Neural crest cell (in vitro differentiated cells): ENCODE results near the gene INPPL1. TPM values are rescaled to one million over a fixed set of nuclear protein-coding genes. Genes with fewer than 3 reads are reported as not detected.
"Not testable (repeated sequence)": the region's sequence is repeated elsewhere in the genome, so short reads cannot be mapped to it uniquely, and the experiment has no call there.

Experiments
- DNase-seq: peaks from one replicate; pipeline ENCODE4 v3.0.0; 2021; ENCODE audit warnings: low read depth, mixed read lengths, low spot score
- H3K27ac Mint-ChIP-seq: one replicate; pipeline ENCODE4 v1.8.0; 2021; ENCODE audit warnings: mild to moderate bottlenecking, mixed read lengths; ENCODE audit not compliant: unreplicated experiment
- H3K27me3 Mint-ChIP-seq: 2 replicates; pipeline ENCODE4 v1.8.0; 2021; ENCODE audit warnings: low read depth, mild to moderate bottlenecking, mixed read lengths
- H3K36me3 Mint-ChIP-seq: 2 replicates; pipeline ENCODE4 v1.8.0; 2021; ENCODE audit warnings: low read depth, mild to moderate bottlenecking, mixed read lengths
- H3K4me1 Mint-ChIP-seq: 2 replicates; pipeline ENCODE4 v1.8.0; 2021; ENCODE audit warnings: mixed read lengths
- H3K4me3 Mint-ChIP-seq: one replicate; pipeline ENCODE4 v1.8.0; 2021; ENCODE audit warnings: mild to moderate bottlenecking, mixed read lengths
- H3K9me3 Mint-ChIP-seq: 2 replicates; pipeline ENCODE4 v1.8.0; 2021; ENCODE audit warnings: mixed read lengths
- CTCF ChIP-seq: fragments of 200-600 bp; sonication (generic); conservative IDR thresholded peaks from 2 replicates; pipeline ENCODE4 v1.5.0; 2021; ENCODE audit warnings: antibody characterized with exemption, mild to moderate bottlenecking
- total RNA-seq: library from RNA; stranded (reverse); gene quantifications from 2 replicates; pipeline ENCODE4 v1.2.1, GENCODE V29; 2021

The INPPL1 gene
- total RNA-seq, 1 donor from 2014 or later = 247 TPM

GRCh38 chr11:72202571-72202970, 22.0 kb upstream of the INPPL1 start:
- Mint-ChIP-seq H3K27me3 (no peaks in the 10 kb centered on the region), H3K4me1 (no peaks in the 10 kb centered on the region), H3K27ac (no peak overlapping the region), H3K9me3 (no peaks in the 10 kb centered on the region), H3K4me3 (no peak overlapping the region), H3K36me3 (no peaks in the 10 kb centered on the region)
- TF ChIP-seq CTCF = no peak
- no peak for DNase-seq

GRCh38 chr11:72203163-72203562, 21.4 kb upstream of the INPPL1 start:
- Mint-ChIP-seq H3K9me3 (no peaks in the 10 kb centered on the region), H3K27me3 (no peaks in the 10 kb centered on the region), H3K27ac (no peak overlapping the region), H3K4me1 (no peaks in the 10 kb centered on the region), H3K36me3 (no peaks in the 10 kb centered on the region), H3K4me3 (no peak overlapping the region)
- DNase-seq = no peak
- no peak for TF ChIP-seq CTCF

- no peak overlapping the region for H3K27ac Mint-ChIP-seq
- H3K36me3 Mint-ChIP-seq = no peaks in the 10 kb centered on the region
- H3K27me3 Mint-ChIP-seq = no peaks in the 10 kb centered on the region
- H3K9me3 Mint-ChIP-seq = no peaks in the 10 kb centered on the region
- no peak for TF ChIP-seq CTCF
- no peaks in the 10 kb centered on the region for H3K4me1 Mint-ChIP-seq
- no peak overlapping the region for H3K4me3 Mint-ChIP-seq
- DNase-seq = no peak
Observed at GRCh38 chr11:72204886-72205285, 19.7 kb upstream of the INPPL1 start.

GRCh38 chr11:72206794-72207193, 17.8 kb upstream of the INPPL1 start:
- H3K9me3 Mint-ChIP-seq, H3K4me1 Mint-ChIP-seq, DNase-seq, H3K27me3 Mint-ChIP-seq, H3K36me3 Mint-ChIP-seq, H3K4me3 Mint-ChIP-seq, H3K27ac Mint-ChIP-seq: not testable (repeated sequence)

- H3K4me3 Mint-ChIP-seq = no peak overlapping the region
- no peaks in the 10 kb centered on the region for H3K4me1 Mint-ChIP-seq
- DNase-seq = no peak
- peaks cover 5% of the 10 kb centered on the region for H3K27me3 Mint-ChIP-seq
- TF ChIP-seq CTCF = no peak
- H3K27ac Mint-ChIP-seq = no peak overlapping the region
- no peaks in the 10 kb centered on the region for H3K36me3 Mint-ChIP-seq
- no peaks in the 10 kb centered on the region for H3K9me3 Mint-ChIP-seq
Observed at GRCh38 chr11:72208281-72208680, 16.3 kb upstream of the INPPL1 start.

- no peak for TF ChIP-seq CTCF
- no peaks in the 10 kb centered on the region for H3K9me3 Mint-ChIP-seq
- DNase-seq = no peak
- H3K27ac Mint-ChIP-seq = no peak overlapping the region
- H3K4me3 Mint-ChIP-seq = no peak overlapping the region
- H3K4me1 Mint-ChIP-seq = no peaks in the 10 kb centered on the region
- H3K27me3 Mint-ChIP-seq = peaks cover 10% of the 10 kb centered on the region
- H3K36me3 Mint-ChIP-seq = no peaks in the 10 kb centered on the region
Observed at GRCh38 chr11:72209101-72209500, 15.5 kb upstream of the INPPL1 start.
